ENCODE results near the gene PRKN. TPM values are rescaled to one million over a fixed set of nuclear protein-coding genes. Genes with fewer than 3 reads are reported as not detected.

Gene PRKN
- total RNA-seq, 1 experiment from 2014 or later = 1.2 TPM

DNA sequence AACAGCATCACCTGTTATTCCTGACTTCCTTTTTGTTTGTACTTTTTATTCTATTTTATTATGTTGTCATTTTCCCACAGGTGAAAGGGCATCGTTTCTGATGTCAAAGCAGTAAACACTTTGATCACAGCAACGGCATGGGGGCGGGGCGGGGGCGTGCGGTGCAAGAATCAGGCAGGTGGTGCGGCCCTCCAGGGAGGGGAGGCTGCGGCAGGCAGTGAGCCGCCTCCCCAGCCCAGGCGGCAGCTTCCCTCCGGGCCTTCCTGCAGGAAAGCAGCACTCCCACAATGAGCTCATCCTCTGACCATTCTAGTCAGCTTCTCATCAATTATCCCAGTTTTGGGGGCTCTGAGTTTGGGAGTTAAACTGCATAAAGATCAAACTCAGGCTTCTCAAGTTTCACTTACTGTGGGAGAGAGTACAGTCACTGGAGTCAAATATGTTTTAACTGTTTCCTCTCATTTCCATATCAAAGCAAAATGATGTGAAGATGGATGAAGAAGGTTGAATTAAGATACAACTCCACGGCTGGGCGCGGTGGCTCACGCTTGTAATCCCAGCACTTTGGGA lies 845.3 kb downstream of the PRKN start:
- H3K27me3 ChIP-seq (replicated peaks; ENCODE audit: insufficient read depth, low read depth, low read length, poor library complexity) = no peaks in the 10 kb centered on the region
- DNase-seq (ENCODE audit: low spot score) = no peak
- H3K36me3 ChIP-seq (ENCODE audit: insufficient read depth, low read length, poor library complexity, severe bottlenecking) = no peaks in the 10 kb centered on the region
- ChIA-PET POLR2A (ENCODE audit: low non-redundant PET) (no interaction called here), CTCF (no interaction called here)
- no peaks in the 10 kb centered on the region for H3K4me1 ChIP-seq (ENCODE audit: insufficient read depth, low read length, poor library complexity, severe bottlenecking)
- no peak overlapping the region for H3K27ac ChIP-seq (ENCODE audit: low read depth, low read length, poor library complexity, severe bottlenecking)
- H3K9me3 ChIP-seq (ENCODE audit: low read depth, low read length, poor library complexity, severe bottlenecking) = no peaks in the 10 kb centered on the region
- TF ChIP-seq EZH2 (IDR thresholded peaks at IDR 0.05; ENCODE audit: borderline replicate concordance, low read depth, low read length, poor library complexity, severe bottlenecking) = no peak
- TF ChIP-seq, protein P1, sequence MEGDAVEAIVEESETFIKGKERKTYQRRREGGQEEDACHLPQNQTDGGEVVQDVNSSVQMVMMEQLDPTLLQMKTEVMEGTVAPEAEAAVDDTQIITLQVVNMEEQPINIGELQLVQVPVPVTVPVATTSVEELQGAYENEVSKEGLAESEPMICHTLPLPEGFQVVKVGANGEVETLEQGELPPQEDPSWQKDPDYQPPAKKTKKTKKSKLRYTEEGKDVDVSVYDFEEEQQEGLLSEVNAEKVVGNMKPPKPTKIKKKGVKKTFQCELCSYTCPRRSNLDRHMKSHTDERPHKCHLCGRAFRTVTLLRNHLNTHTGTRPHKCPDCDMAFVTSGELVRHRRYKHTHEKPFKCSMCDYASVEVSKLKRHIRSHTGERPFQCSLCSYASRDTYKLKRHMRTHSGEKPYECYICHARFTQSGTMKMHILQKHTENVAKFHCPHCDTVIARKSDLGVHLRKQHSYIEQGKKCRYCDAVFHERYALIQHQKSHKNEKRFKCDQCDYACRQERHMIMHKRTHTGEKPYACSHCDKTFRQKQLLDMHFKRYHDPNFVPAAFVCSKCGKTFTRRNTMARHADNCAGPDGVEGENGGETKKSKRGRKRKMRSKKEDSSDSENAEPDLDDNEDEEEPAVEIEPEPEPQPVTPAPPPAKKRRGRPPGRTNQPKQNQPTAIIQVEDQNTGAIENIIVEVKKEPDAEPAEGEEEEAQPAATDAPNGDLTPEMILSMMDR (conservative IDR thresholded peaks at IDR 0.05; ENCODE audit: low read depth, low read length) = no peak
- H3K4me3 ChIP-seq (ENCODE audit: low read depth, low read length, poor library complexity, severe bottlenecking) = no peak overlapping the region
- intact Hi-C loops (cut with micrococcal nuclease; ENCODE audit: unreplicated experiment) = no loop called here
- no TSS peak for BruUV-seq (replicated peaks)

DNA sequence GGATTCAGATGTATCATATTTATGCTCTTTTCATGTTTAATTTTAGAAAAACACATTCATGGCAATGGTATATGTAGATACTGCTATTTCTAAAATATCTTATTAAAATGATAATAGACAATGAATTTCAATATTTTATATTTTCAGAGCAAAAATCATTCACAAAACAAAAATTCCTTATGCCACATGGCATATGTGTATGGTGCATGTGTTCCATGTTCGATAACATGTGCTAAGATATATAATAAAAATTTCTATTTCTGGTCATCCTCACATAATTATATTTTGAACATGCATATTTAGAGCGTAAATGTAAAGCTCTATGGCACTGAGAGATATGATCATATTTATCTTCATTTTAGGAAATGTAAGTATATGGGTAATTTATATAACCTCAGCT lies 847.5 kb downstream of the PRKN start:
- Histone ChIP-seq H3K9me3 (ENCODE audit: low read depth, low read length, poor library complexity, severe bottlenecking) (no peaks in the 10 kb centered on the region), H3K4me1 (ENCODE audit: insufficient read depth, low read length, poor library complexity, severe bottlenecking) (no peaks in the 10 kb centered on the region), H3K27me3 (replicated peaks; ENCODE audit: insufficient read depth, low read depth, low read length, poor library complexity) (no peaks in the 10 kb centered on the region), H3K4me3 (ENCODE audit: low read depth, low read length, poor library complexity, severe bottlenecking) (no peak overlapping the region), H3K36me3 (ENCODE audit: insufficient read depth, low read length, poor library complexity, severe bottlenecking) (no peaks in the 10 kb centered on the region), H3K27ac (ENCODE audit: low read depth, low read length, poor library complexity, severe bottlenecking) (no peak overlapping the region)
- TF ChIP-seq, protein P1 (conservative IDR thresholded peaks at IDR 0.05; ENCODE audit: low read depth, low read length) = no peak
- no peak for TF ChIP-seq EZH2 (IDR thresholded peaks at IDR 0.05; ENCODE audit: borderline replicate concordance, low read depth, low read length, poor library complexity, severe bottlenecking)
- BruUV-seq (replicated peaks) = no TSS peak
- intact Hi-C loops (cut with micrococcal nuclease; ENCODE audit: unreplicated experiment) = no loop called here
- DNase-seq (ENCODE audit: low spot score) = no peak
- ChIA-PET CTCF (no interaction called here), POLR2A (ENCODE audit: low non-redundant PET) (no interaction called here)

DNA sequence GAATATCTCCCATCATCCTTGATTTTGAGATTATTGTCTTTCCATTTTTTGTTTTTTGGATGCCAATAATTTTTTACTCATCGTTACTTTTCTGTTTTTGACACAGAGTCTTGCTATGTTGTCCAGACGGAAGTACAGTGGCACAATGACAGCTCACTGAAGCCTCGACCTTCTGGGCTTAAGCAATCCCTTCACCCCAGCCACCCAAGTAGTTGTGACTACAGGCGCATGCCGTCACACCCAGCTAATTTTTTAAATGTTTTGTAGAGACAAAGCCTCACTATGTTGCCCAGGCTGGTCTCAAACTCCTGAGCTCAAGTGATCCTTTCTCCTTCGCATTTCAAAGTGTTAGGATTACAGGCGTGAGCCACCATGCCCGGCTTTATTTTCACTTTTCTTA lies 851.3 kb downstream of the PRKN start:
- intact Hi-C loops (cut with micrococcal nuclease; ENCODE audit: unreplicated experiment) = no loop called here
- POLR2A ChIA-PET (ENCODE audit: low non-redundant PET) = no interaction called here
- TF ChIP-seq, protein P1 (conservative IDR thresholded peaks at IDR 0.05; ENCODE audit: low read depth, low read length) = no peak
- TF ChIP-seq EZH2 (IDR thresholded peaks at IDR 0.05; ENCODE audit: borderline replicate concordance, low read depth, low read length, poor library complexity, severe bottlenecking) = no peak

More for the DNA sequence above, 851.3 kb downstream of the PRKN start:
- Histone ChIP-seq H3K27me3 (replicated peaks; ENCODE audit: insufficient read depth, low read depth, low read length, poor library complexity) (no peaks in the 10 kb centered on the region), H3K36me3 (ENCODE audit: insufficient read depth, low read length, poor library complexity, severe bottlenecking) (no peaks in the 10 kb centered on the region), H3K27ac (ENCODE audit: low read depth, low read length, poor library complexity, severe bottlenecking) (no peak overlapping the region), H3K4me3 (ENCODE audit: low read depth, low read length, poor library complexity, severe bottlenecking) (no peak overlapping the region), H3K4me1 (ENCODE audit: insufficient read depth, low read length, poor library complexity, severe bottlenecking) (no peaks in the 10 kb centered on the region), H3K9me3 (ENCODE audit: low read depth, low read length, poor library complexity, severe bottlenecking) (no peaks in the 10 kb centered on the region)
- DNase-seq (ENCODE audit: low spot score) = no peak
- CTCF ChIA-PET = no interaction called here
- no TSS peak for BruUV-seq (replicated peaks)

Measured in A673 (cell line).